A549 treated with CORT108297 at 1 μM for 4 hours (cell line): Measurements from ENCODE around the gene MBNL2. TPM values are rescaled to one million over a fixed set of nuclear protein-coding genes. Genes with fewer than 3 reads are reported as not detected.

ENCODE experiments used
- total RNA-seq: library from RNA; stranded (reverse); fragments of 200-300 nt; extraction: Qiagen RNA extraction; gene quantifications from 5 replicates; pipeline ENCODE4 v1.2.3, GENCODE V29; 2022

Gene MBNL2
- 8.8 to 13.2 TPM (median 11.0 TPM) in 5 replicates for total RNA-seq

DNA sequence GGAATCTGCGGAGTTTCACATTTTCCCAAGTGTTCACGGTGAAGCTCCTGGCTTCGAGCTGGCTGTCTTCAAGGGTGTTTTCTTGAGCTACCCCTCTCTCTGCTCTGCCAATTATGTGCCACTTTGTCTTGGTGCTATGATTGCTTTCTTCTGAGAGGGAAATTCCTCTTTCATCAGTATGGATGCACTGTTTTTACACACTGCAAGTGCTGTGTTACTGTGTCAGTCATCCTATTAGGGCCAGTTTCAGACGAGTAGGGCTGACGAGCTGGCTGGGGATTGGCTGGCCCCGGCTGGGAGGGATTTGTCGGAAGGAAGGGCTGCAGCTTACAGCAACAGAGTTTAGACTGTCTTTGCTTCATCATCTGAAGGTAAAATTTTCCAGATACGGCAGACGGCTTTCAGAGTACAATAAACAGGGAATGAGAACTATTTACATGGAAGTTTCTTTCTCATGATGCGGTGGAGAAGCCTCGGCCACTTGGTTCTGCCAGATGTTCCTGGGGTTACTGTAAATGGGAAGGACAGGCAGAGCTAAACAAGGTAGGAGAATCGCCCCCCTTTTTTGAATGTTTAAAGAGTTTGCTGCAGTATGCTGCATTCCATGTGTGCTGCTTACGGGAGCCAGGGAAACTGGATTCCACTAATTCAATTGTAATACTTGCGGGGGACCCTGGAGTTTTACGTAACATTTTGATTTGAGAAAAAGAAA is at the start of gene MBNL2:
TSS of gene MBNL2 (plus strand) at position 345 of the 712 bp plus-strand sequence. CDS start 53,903 bp downstream, outside the sequence.

GRCh38 chr13:97433727-97434396 is 211.7 kb downstream of the MBNL2 start, which contains the start of gene RAP2A:
RAP2A (plus strand) TSS chr13:97434169; CDS start chr13:97434471, 302 bp downstream.

Other genes with a start within 250 kb of the MBNL2 start
- gene OXGR1, start 227.9 kb upstream of the MBNL2 start, total RNA-seq, result not detected in 5 replicates
- gene RAP2A, start 211.8 kb downstream of the MBNL2 start, total RNA-seq, result 3.6 to 7.4 TPM (median 5.7 TPM) in 5 replicates